Measurements from ENCODE around the gene PPP2R5E. TPM values are rescaled to one million over a fixed set of nuclear protein-coding genes. Genes with fewer than 3 reads are reported as not detected.

The PPP2R5E gene
- total and polyA plus RNA-seq, 2 of the 8 experiments (the other 6 are each of a cell fraction or from before 2014, with no cell fraction given) = 6.8 to 64.6 TPM

DNA sequence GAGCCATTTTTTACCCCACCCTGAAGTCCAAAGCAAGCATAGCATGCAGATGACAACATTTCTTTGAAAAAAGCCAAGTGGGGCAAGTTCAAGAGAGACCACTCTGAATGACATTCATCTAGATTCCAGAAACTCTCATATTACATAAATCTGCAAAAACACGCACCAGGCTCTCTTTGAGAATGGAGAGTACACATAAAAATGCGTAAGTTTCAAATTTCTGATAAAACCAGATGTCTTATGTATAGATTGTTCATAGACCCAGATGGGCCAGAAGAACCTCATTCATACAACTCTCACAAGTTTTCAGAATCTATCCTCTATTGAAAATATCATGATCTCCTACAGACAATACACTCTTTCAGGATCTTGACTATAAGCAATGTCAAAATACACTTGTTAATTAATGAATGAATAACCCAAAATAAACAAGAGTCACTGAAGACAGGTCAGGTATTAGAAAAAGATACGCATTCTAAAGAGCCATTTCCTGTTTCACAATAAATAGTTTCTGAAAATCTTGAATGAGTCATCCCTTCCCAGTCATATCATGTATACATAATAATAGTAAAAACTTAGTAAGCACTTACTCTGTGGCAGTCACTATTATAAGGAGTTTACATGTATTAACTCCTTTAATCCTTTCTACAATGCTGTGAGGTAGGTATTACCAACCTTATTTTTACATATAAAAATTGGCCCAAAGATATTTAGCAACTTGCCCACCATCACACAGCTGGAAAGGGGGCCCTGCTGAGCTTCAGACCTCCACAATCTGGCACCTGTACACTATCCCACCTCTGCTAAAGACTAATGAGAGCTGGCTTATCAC lies 72.0 kb downstream of the PPP2R5E start (continued):
- no peak for TF ChIP-seq CBX8 (IDR thresholded peaks at IDR 0.05; ENCODE audit: borderline replicate concordance, low read depth, low read length)
- no peak for TF ChIP-seq BCL11A (IDR thresholded peaks at IDR 0.05; ENCODE audit: low read depth in 2 of 2, low read length in 2 of 2)
- no peak for TF ChIP-seq RAD21 (IDR thresholded peaks at IDR 0.05 in 1 of 2, conservative IDR thresholded peaks at IDR 0.05 in 1 of 2; ENCODE audit: low read depth in 2 of 2, low read length in 2 of 2)
- TF ChIP-seq CEBPB (IDR thresholded peaks at IDR 0.05; ENCODE audit: low read depth, low read length) = no peak
- no peak for TF ChIP-seq TCF12 (IDR thresholded peaks at IDR 0.05; ENCODE audit: low read depth, low read length)
- no peak for TF ChIP-seq TAF1 (IDR thresholded peaks at IDR 0.05; ENCODE audit: low read depth, low read length)
- no peak for TF ChIP-seq EZH2 (IDR thresholded peaks at IDR 0.05; ENCODE audit: low read depth, low read length, severe bottlenecking)
- TF ChIP-seq, protein P1, sequence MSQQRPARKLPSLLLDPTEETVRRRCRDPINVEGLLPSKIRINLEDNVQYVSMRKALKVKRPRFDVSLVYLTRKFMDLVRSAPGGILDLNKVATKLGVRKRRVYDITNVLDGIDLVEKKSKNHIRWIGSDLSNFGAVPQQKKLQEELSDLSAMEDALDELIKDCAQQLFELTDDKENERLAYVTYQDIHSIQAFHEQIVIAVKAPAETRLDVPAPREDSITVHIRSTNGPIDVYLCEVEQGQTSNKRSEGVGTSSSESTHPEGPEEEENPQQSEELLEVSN (IDR thresholded peaks at IDR 0.05) = no peak

Measured in H1 (cell line).